IMR-90 (cell line): ENCODE results near the gene NCKAP5L. TPM values are rescaled to one million over a fixed set of nuclear protein-coding genes. Genes with fewer than 3 reads are reported as not detected.

Experiments
- ATAC-seq: fragments of 200-7000 bp; cut with Tn5 transposase; 2 replicates; pipeline ENCODE4 v1.9.1; 2020; ENCODE audit warnings: low read depth, mild to moderate bottlenecking, moderate library complexity
- BruUV-seq: library from RNA; stranded (reverse); fragments of 400-500 nt; replicated peaks from 2 replicates; lab custom pipeline; 2021; lab: Mats Ljungman, UMichigan
- CTCF ChIA-PET: fragments of 300-600 bp; formaldehyde crosslinking; extraction: SDS; loops from one replicate; lab custom pipeline; 2021; ENCODE audit warnings: antibody characterized with exemption; lab: Yijun Ruan, JAX
- POLR2A ChIA-PET: fragments of 300-600 bp; sonication (Branson Sonifier 250); formaldehyde crosslinking; loops from one replicate; lab custom pipeline; 2022; ENCODE audit warnings: antibody characterized with exemption; ENCODE audit not compliant: unreplicated experiment; lab: Charles Lee
- DNase-seq: peaks from one replicate; pipeline ENCODE4 v3.0.0; 2013
- H2AFZ ChIP-seq: replicated peaks from 2 replicates; pipeline ENCODE3; 2013; ENCODE audit warnings: low read length, mild to moderate bottlenecking; ENCODE audit not compliant: poor library complexity
- H2AK5ac ChIP-seq: 2 replicates; pipeline ENCODE4 v1.6.1; 2013; ENCODE audit warnings: low read depth, low read length, inconsistent platforms
- H2AK9ac ChIP-seq: replicated peaks from 2 replicates; pipeline ENCODE3; 2013; ENCODE audit warnings: mild to moderate bottlenecking, low read depth, low read length, moderate library complexity; ENCODE audit not compliant: poor library complexity
- H2BK120ac ChIP-seq: 2 replicates; pipeline ENCODE4 v1.6.1; 2013; ENCODE audit warnings: low read depth, low read length, inconsistent platforms
- H2BK15ac ChIP-seq: 3 replicates; pipeline ENCODE4 v1.6.1; 2013; ENCODE audit warnings: low read depth, low read length, inconsistent platforms
- H2BK20ac ChIP-seq: 2 replicates; pipeline ENCODE4 v1.6.1; 2013; ENCODE audit warnings: low read depth, mild to moderate bottlenecking, inconsistent platforms, low read length, moderate library complexity
- H2BK5ac ChIP-seq: 2 replicates; pipeline ENCODE4 v1.6.1; 2013; ENCODE audit warnings: mild to moderate bottlenecking, low read depth, low read length, inconsistent platforms; ENCODE audit not compliant: poor library complexity, severe bottlenecking
- H3K14ac ChIP-seq: replicated peaks from 2 replicates; pipeline ENCODE4 v1.6.1; 2013; ENCODE audit warnings: low read depth, low read length, inconsistent platforms
- H3K18ac ChIP-seq: 2 replicates; pipeline ENCODE4 v1.6.1; 2013; ENCODE audit warnings: low read depth, low read length, control low read depth
- H3K23ac ChIP-seq: 2 replicates; pipeline ENCODE4 v1.6.1; 2013; ENCODE audit warnings: low read depth, low read length, inconsistent platforms
- H3K27ac ChIP-seq: 2 replicates; pipeline ENCODE4 v1.5.1; 2013; ENCODE audit warnings: mild to moderate bottlenecking, control low read depth, low read length; ENCODE audit not compliant: insufficient read depth
- H3K27me3 ChIP-seq: 2 replicates; pipeline ENCODE4 v1.6.1; 2013; ENCODE audit warnings: low read length; ENCODE audit not compliant: control insufficient read depth, insufficient read depth
- H3K36me3 ChIP-seq: 2 replicates; pipeline ENCODE4 v1.6.1; 2013; ENCODE audit warnings: low read length, mixed read lengths; ENCODE audit not compliant: control insufficient read depth, insufficient read depth
- H3K4ac ChIP-seq: 2 replicates; pipeline ENCODE4 v1.6.1; 2013; ENCODE audit warnings: low read depth, low read length, inconsistent platforms
- H3K4me1 ChIP-seq: 2 replicates; pipeline ENCODE4 v1.6.1; 2013; ENCODE audit warnings: low read length, mixed read lengths; ENCODE audit not compliant: control insufficient read depth, insufficient read depth
- H3K4me2 ChIP-seq: 2 replicates; pipeline ENCODE4 v1.6.1; 2013; ENCODE audit warnings: low read depth, mild to moderate bottlenecking, control low read depth, low read length, moderate library complexity
- H3K4me3 ChIP-seq: 2 replicates; pipeline ENCODE4 v1.5.1; 2013; ENCODE audit warnings: low read depth, mild to moderate bottlenecking, control low read depth, low read length, moderate library complexity; ENCODE audit not compliant: insufficient read depth
- H3K56ac ChIP-seq: 2 replicates; pipeline ENCODE4 v1.6.1; 2013; ENCODE audit warnings: low read length, inconsistent platforms; ENCODE audit not compliant: insufficient read depth; ENCODE audit errors: extremely low read depth
- H3K79me1 ChIP-seq, 2 experiments: 2 replicates each; pipeline ENCODE4 v1.6.1; 2013; ENCODE audit warnings: low read length in 2 of 2, inconsistent platforms in 1 of 2, low read depth in 1 of 2
- H3K9ac ChIP-seq: 2 replicates; pipeline ENCODE4 v1.6.1; 2013; ENCODE audit warnings: low read depth, low read length, control low read depth
- H3K9me1 ChIP-seq: 2 replicates; pipeline ENCODE4 v1.6.1; 2013; ENCODE audit warnings: low read length, inconsistent platforms; ENCODE audit not compliant: insufficient read depth
- H3K9me3 ChIP-seq: 2 replicates; pipeline ENCODE4 v1.6.1; 2013; ENCODE audit warnings: low read length; ENCODE audit not compliant: control insufficient read depth, insufficient read depth
- H4K20me1 ChIP-seq: 2 replicates; pipeline ENCODE4 v1.6.1; 2013; ENCODE audit warnings: low read length, inconsistent platforms; ENCODE audit not compliant: insufficient read depth
- H4K5ac ChIP-seq: 2 replicates; pipeline ENCODE4 v1.6.1; 2013; ENCODE audit warnings: mild to moderate bottlenecking, low read depth, low read length, control low read depth
- H4K8ac ChIP-seq, 2 experiments: 2 replicates each; pipeline ENCODE4 v1.6.1; 2013; ENCODE audit warnings: low read depth in 2 of 2, low read length in 2 of 2, control low read depth in 1 of 2, inconsistent platforms in 1 of 2
- H4K91ac ChIP-seq: 2 replicates; pipeline ENCODE4 v1.6.1; 2013; ENCODE audit warnings: low read depth, low read length, inconsistent platforms; ENCODE audit not compliant: insufficient read depth
- BHLHE40 ChIP-seq: fragments of 150-350 bp; IDR thresholded peaks from 2 replicates; pipeline ENCODE4 v1.6.1; 2016; ENCODE audit warnings: mild to moderate bottlenecking, low read depth, low read length
- CHD1 ChIP-seq: IDR thresholded peaks from 2 replicates; pipeline ENCODE4 v1.6.1; 2012; ENCODE audit warnings: low read depth, low read length, improper control_type of control experiment
- CTCF ChIP-seq: conservative IDR thresholded peaks from 2 replicates; pipeline ENCODE4 v1.5.1; 2012; ENCODE audit warnings: mild to moderate bottlenecking, low read depth, low read length, improper control_type of control experiment
- FOS ChIP-seq: fragments of 150-350 bp; IDR thresholded peaks from 2 replicates; pipeline ENCODE4 v1.6.1; 2016; ENCODE audit warnings: low read depth, low read length
- MAFK ChIP-seq: IDR thresholded peaks from 2 replicates; pipeline ENCODE4 v1.6.1; 2012; ENCODE audit warnings: low read depth, low read length, improper control_type of control experiment
- NFE2L2 ChIP-seq: fragments of 150-350 bp; IDR thresholded peaks from 2 replicates; pipeline ENCODE4 v1.6.1; 2016; ENCODE audit warnings: low read depth, mild to moderate bottlenecking, low read length
- RCOR1 ChIP-seq: IDR thresholded peaks from 2 replicates; pipeline ENCODE4 v1.6.1; 2012; ENCODE audit warnings: mild to moderate bottlenecking, low read length, improper control_type of control experiment; ENCODE audit not compliant: insufficient replicate concordance
- RFX5 ChIP-seq: IDR thresholded peaks from 2 replicates; pipeline ENCODE4 v1.8.0; 2012; ENCODE audit warnings: low read depth, mild to moderate bottlenecking, low read length, moderate library complexity
- USF2 ChIP-seq: fragments of 150-350 bp; IDR thresholded peaks from 2 replicates; pipeline ENCODE4 v1.6.1; 2017; ENCODE audit warnings: mild to moderate bottlenecking, antibody characterized with exemption, low read length, low read depth
- WGBS, 2 experiments: methylation state at CpG; one replicate each; pipeline versions ENCODE4 v1.1.5 to v1.1.7; 2013; ENCODE audit warnings: missing lambda C conversion rate in 2 of 2; ENCODE audit not compliant: insufficient read length in 1 of 2; ENCODE audit errors: extremely low coverage in 2 of 2; 5-methylcytosine and 5-hydroxymethylcytosine counted together
- dilution Hi-C: fragments of 300-500 bp; cut with HindIII; formaldehyde crosslinking; loops from one replicate; pipeline ENCODE4 v1.14.3; 2018; ENCODE audit warnings: low sequenced_read_pairs; ENCODE audit not compliant: unreplicated experiment
- in situ Hi-C: fragments of 300-500 bp; cut with MboI; formaldehyde crosslinking; loops from 3 replicates; pipeline ENCODE4 v1.14.3; 2019; ENCODE audit warnings: low sequenced_read_pairs, inconsistent platforms, mixed read lengths
- intact Hi-C: fragments of 100-400 bp; cut with micrococcal nuclease; formaldehyde crosslinking; loops from 2 replicates; pipeline ENCODE4 v1.10.0; 2022
- polyA plus RNA-seq, 3 experiments: library from polyadenylated mRNA; depleted of rRNA; stranded (reverse); fragments of >200 nt; gene quantifications; 2 replicates each; pipeline ENCODE4 v1.2.3, GENCODE V29; 2012; ENCODE audit warnings: low replicate concordance in 1 of 3
- total RNA-seq: library from RNA; depleted of rRNA; stranded (reverse); fragments of >200 nt; gene quantifications from 2 replicates; pipeline ENCODE4 v1.2.3, GENCODE V29; 2012

Gene NCKAP5L
- total and polyA plus RNA-seq, 2 of the 4 experiments (the other 2 are of a cell fraction): 6.1 to 14.4 TPM

- Histone ChIP-seq H3K56ac (no peak overlapping the region), H2AFZ (no peak overlapping the region), H4K8ac (no peak overlapping the region), H2BK20ac (no peak overlapping the region), H3K9me1 (no peaks in the 10 kb centered on the region), H2BK120ac (no peak overlapping the region), H2AK9ac (no peak overlapping the region), H2BK5ac (no peak overlapping the region), H3K4me1 (no peaks in the 10 kb centered on the region), H4K20me1 (no peaks in the 10 kb centered on the region), H3K27me3 (peaks cover 27% of the 10 kb centered on the region), H3K36me3 (no peaks in the 10 kb centered on the region), H3K14ac (no peak overlapping the region), H4K91ac (no peak overlapping the region), H3K18ac (no peak overlapping the region), H3K9ac (no peak overlapping the region), H3K4me3 (no peak overlapping the region), H3K23ac (peak overlapping the region; percentile 25; the same call in 1 of the 2 replicates), H3K4me2 (no peak overlapping the region), H3K27ac (no peak overlapping the region), H3K9me3 (peaks cover 3% of the 10 kb centered on the region; the same call in 1 of the 2 replicates), H2BK15ac (no peak overlapping the region), H3K79me1 (no peaks in the 10 kb centered on the region), H3K4ac (no peak overlapping the region), H4K5ac (no peak overlapping the region), H2AK5ac (no peak overlapping the region)
- POLR2A ChIA-PET: no interaction called here
- ATAC-seq (no peak), DNase-seq (no peak)
- CTCF ChIA-PET: no interaction called here
- no peak for TF ChIP-seq USF2
- TF ChIP-seq RFX5: no peak
- no peak for TF ChIP-seq BHLHE40
- no peak for TF ChIP-seq CTCF
- no peak for TF ChIP-seq MAFK
- TF ChIP-seq NFE2L2: no peak
- no peak for TF ChIP-seq FOS
- no peak for TF ChIP-seq RCOR1
- no peak for TF ChIP-seq CHD1
- WGBS, 2 experiments: 20% methylated on average over 1 of the region's 2 CpGs; no CpG with 5 or more reads in 1 of the 2 experiments
- in situ Hi-C loops (no loop called here), dilution Hi-C loops (no loop called here), intact Hi-C loops (no loop called here)
- BruUV-seq: no TSS peak
Observed at GRCh38 chr12:49853671-49854070, 25.5 kb upstream of the NCKAP5L start.
